H1 (cell line): ENCODE results near the gene SMAD6. TPM values are rescaled to one million over a fixed set of nuclear protein-coding genes. Genes with fewer than 3 reads are reported as not detected.

Source experiments
- CTCF ChIA-PET: fragments of 300-600 bp; sonication (Branson Sonifier 250); formaldehyde crosslinking; loops from one replicate; lab custom pipeline; 2021; ENCODE audit not compliant: partially characterized antibody; lab: Charles Lee
- POLR2A ChIA-PET: fragments of 300-600 bp; sonication (Branson Sonifier 250); formaldehyde crosslinking; loops from one replicate; lab custom pipeline; 2021; ENCODE audit warnings: inconsistent platforms; ENCODE audit not compliant: partially characterized antibody; lab: Charles Lee
- DNase-seq, 2 experiments: peaks; one replicate each; pipeline versions ENCODE4 v3.0.0 to v3.0.0-alpha.2; 2010 to 2022; ENCODE audit warnings: low spot score in 2 of 2, low read depth in 1 of 2, mixed read lengths in 1 of 2
- FAIRE-seq: peaks from 2 replicates; lab custom pipeline; 2011; peaks lifted over from hg19 to GRCh38; lab: Jason Lieb, UNC
- H2AFZ ChIP-seq: 2 replicates; pipeline ENCODE4 v1.8.1; 2012; ENCODE audit warnings: low read length, inconsistent platforms
- H2AK5ac ChIP-seq: 2 replicates; pipeline ENCODE4 v1.6.1; 2013; ENCODE audit warnings: low read depth, low read length
- H2BK120ac ChIP-seq: replicated peaks from 2 replicates; pipeline ENCODE3; 2013; ENCODE audit warnings: low read depth, low read length, inconsistent platforms
- H2BK12ac ChIP-seq: 2 replicates; pipeline ENCODE4 v1.6.1; 2013; ENCODE audit warnings: low read depth, low read length
- H2BK15ac ChIP-seq: 2 replicates; pipeline ENCODE4 v1.6.1; 2013; ENCODE audit warnings: low read length
- H2BK20ac ChIP-seq: 2 replicates; pipeline ENCODE4 v1.6.1; 2013; ENCODE audit warnings: low read length
- H2BK5ac ChIP-seq: 2 replicates; pipeline ENCODE4 v1.6.1; 2013; ENCODE audit warnings: low read depth, low read length
- H3K14ac ChIP-seq: 2 replicates; pipeline ENCODE4 v1.6.1; 2013; ENCODE audit warnings: inconsistent platforms; ENCODE audit not compliant: insufficient read length
- H3K18ac ChIP-seq: 2 replicates; pipeline ENCODE4 v1.6.1; 2013; ENCODE audit warnings: low read length; ENCODE audit errors: extremely low read depth
- H3K23ac ChIP-seq: 2 replicates; pipeline ENCODE4 v1.6.1; 2013; ENCODE audit warnings: inconsistent platforms; ENCODE audit not compliant: insufficient read length
- H3K23me2 ChIP-seq: 2 replicates; pipeline ENCODE4 v1.6.1; 2013; ENCODE audit warnings: low read depth, low read length
- H3K27ac ChIP-seq: 2 replicates; pipeline ENCODE4 v1.6.1; 2011; ENCODE audit warnings: low read depth, low read length, inconsistent platforms
- H3K27me3 ChIP-seq, 4 experiments: replicated peaks in 1 of 4; 1 replicate in 1 of 4; 2 replicates in 3 of 4; pipeline versions ENCODE4 v1.6.1 to v1.8.1; 2011 to 2013; ENCODE audit warnings: low read length in 3 of 4, mild to moderate bottlenecking in 3 of 4, inconsistent platforms in 2 of 4, mixed read lengths in 2 of 4, moderate library complexity in 1 of 4; ENCODE audit not compliant: control insufficient read depth in 3 of 4, insufficient read depth in 3 of 4; ENCODE audit errors: extremely low read depth in 1 of 4
- H3K36me3 ChIP-seq, 4 experiments: 2 replicates each; pipeline versions ENCODE4 v1.6.1 to v1.8.1; 2011 to 2013; ENCODE audit warnings: mild to moderate bottlenecking in 4 of 4, low read length in 3 of 4, moderate library complexity in 2 of 4, control low read depth in 1 of 4, inconsistent platforms in 1 of 4; ENCODE audit not compliant: insufficient read depth in 4 of 4, control insufficient read depth in 2 of 4
- H3K4ac ChIP-seq: replicated peaks from 2 replicates; pipeline ENCODE3; 2013; ENCODE audit warnings: low read length, low read depth, mixed read lengths, inconsistent platforms; ENCODE audit not compliant: insufficient read length
- H3K4me1 ChIP-seq, 4 experiments: replicated peaks in 1 of 4; 1 replicate in 1 of 4; 2 replicates in 3 of 4; pipeline versions ENCODE4 v1.6.1 to v1.8.1; 2011 to 2013; ENCODE audit warnings: low read length in 3 of 4, inconsistent platforms in 2 of 4, mixed read lengths in 1 of 4; ENCODE audit not compliant: insufficient read depth in 4 of 4, control insufficient read depth in 3 of 4
- H3K4me2 ChIP-seq, 2 experiments: 2 replicates each; pipeline versions ENCODE4 v1.6.1 to v1.8.1; 2011 to 2013; ENCODE audit warnings: low read depth in 2 of 2, low read length in 2 of 2, control low read depth in 1 of 2, inconsistent platforms in 1 of 2, mild to moderate bottlenecking in 1 of 2; ENCODE audit not compliant: insufficient read depth in 1 of 2
- H3K4me3 ChIP-seq, 4 experiments: fragments of 200-600, 300-600 bp in 1 of 4; sonication (generic), shearing (Covaris generic), sonication (Bioruptor Twin) in 1 of 4; 2 replicates each; pipeline versions ENCODE4 v1.5.1 to v1.8.1; 2011 to 2016; ENCODE audit warnings: low read length in 4 of 4, low read depth in 3 of 4, control low read depth in 2 of 4, inconsistent platforms in 2 of 4, mild to moderate bottlenecking in 2 of 4, mixed read lengths in 1 of 4, moderate library complexity in 1 of 4; ENCODE audit not compliant: insufficient read depth in 2 of 4; ENCODE audit errors: extremely low read depth in 1 of 4
- H3K56ac ChIP-seq: replicated peaks from 2 replicates; pipeline ENCODE3; 2013; ENCODE audit warnings: low read depth, mild to moderate bottlenecking, mixed read lengths, low read length, inconsistent platforms; ENCODE audit not compliant: insufficient read length
- H3K79me1 ChIP-seq: 2 replicates; pipeline ENCODE4 v1.6.1; 2013; ENCODE audit warnings: low read depth, low read length, control low read depth
- H3K79me2 ChIP-seq, 2 experiments: 2 replicates each; pipeline versions ENCODE4 v1.6.1 to v1.8.1; 2012 to 2013; ENCODE audit warnings: low read length in 2 of 2, mild to moderate bottlenecking in 2 of 2, inconsistent platforms in 1 of 2; ENCODE audit not compliant: insufficient read depth in 2 of 2, control insufficient read depth in 1 of 2
- H3K9ac ChIP-seq, 4 experiments: replicated peaks in 1 of 4; 1 replicate in 1 of 4; 2 replicates in 3 of 4; pipeline versions ENCODE4 v1.6.1 to v1.8.1; 2011 to 2013; ENCODE audit warnings: low read depth in 3 of 4, low read length in 3 of 4, control low read depth in 2 of 4, mild to moderate bottlenecking in 2 of 4, moderate library complexity in 2 of 4, inconsistent platforms in 1 of 4; ENCODE audit errors: extremely low read depth in 1 of 4
- H3K9me3 ChIP-seq, 2 experiments: 2 replicates each; pipeline versions ENCODE4 v1.6.1 to v1.8.1; 2012 to 2013; ENCODE audit warnings: mild to moderate bottlenecking in 2 of 2, moderate library complexity in 2 of 2, control low read depth in 1 of 2, inconsistent platforms in 1 of 2, low read depth in 1 of 2, low read length in 1 of 2, mixed read lengths in 1 of 2; ENCODE audit not compliant: insufficient read depth in 2 of 2
- H4K20me1 ChIP-seq, 2 experiments: replicated peaks in 1 of 2; 2 replicates each; pipeline versions ENCODE3 to v1.8.1; 2011 to 2013; ENCODE audit warnings: inconsistent platforms in 2 of 2, low read length in 2 of 2, mild to moderate bottlenecking in 1 of 2; ENCODE audit not compliant: insufficient read depth in 2 of 2, control insufficient read depth in 1 of 2
- H4K5ac ChIP-seq: 2 replicates; pipeline ENCODE4 v1.6.1; 2013; ENCODE audit warnings: low read length, low read depth, mixed read lengths, inconsistent platforms; ENCODE audit not compliant: insufficient read length
- H4K8ac ChIP-seq: 2 replicates; pipeline ENCODE4 v1.8.0; 2013; ENCODE audit warnings: mild to moderate bottlenecking, moderate library complexity, low read length, inconsistent platforms; ENCODE audit not compliant: insufficient read depth; ENCODE audit errors: extremely low read depth
- H4K91ac ChIP-seq: replicated peaks from 2 replicates; pipeline ENCODE3; 2013; ENCODE audit warnings: low read length, mixed read lengths, inconsistent platforms; ENCODE audit not compliant: insufficient read length
- ATF3 ChIP-seq: IDR thresholded peaks from 2 replicates; pipeline ENCODE4 v1.6.1; 2011; ENCODE audit warnings: low read depth, mild to moderate bottlenecking, low read length; ENCODE audit not compliant: insufficient read depth
- NANOG ChIP-seq: IDR thresholded peaks from 2 replicates; pipeline ENCODE4 v1.6.1; 2011; ENCODE audit warnings: low read length, low read depth, mild to moderate bottlenecking, inconsistent platforms; ENCODE audit not compliant: insufficient read depth, poor library complexity, severe bottlenecking
- POLR2AphosphoS5 ChIP-seq: IDR thresholded peaks from 2 replicates; pipeline ENCODE4 v1.6.1; 2011; ENCODE audit warnings: low read depth, low read length
- RAD21 ChIP-seq, 2 experiments: IDR thresholded peaks in 1 of 2; conservative IDR thresholded peaks in 1 of 2; 2 replicates each; pipeline ENCODE4 v1.6.1; 2011; ENCODE audit warnings: low read depth in 2 of 2, low read length in 2 of 2, improper control_type of control experiment in 1 of 2, inconsistent platforms in 1 of 2, mild to moderate bottlenecking in 1 of 2, moderate library complexity in 1 of 2
- RNF2 ChIP-seq: fragments of 200-900, 300-1000 bp; sonication (generic); IDR thresholded peaks from 2 replicates; pipeline ENCODE4 v1.7.1; 2016; ENCODE audit warnings: borderline replicate concordance, low read depth, mild to moderate bottlenecking, antibody characterized with exemption, low read length; ENCODE audit not compliant: poor library complexity, severe bottlenecking; ENCODE audit errors: missing control alignments
- RXRA ChIP-seq: IDR thresholded peaks from 2 replicates; pipeline ENCODE4 v1.6.1; 2011; ENCODE audit warnings: low read depth, mild to moderate bottlenecking, low read length, moderate library complexity; ENCODE audit not compliant: insufficient read depth
- SP2 ChIP-seq: IDR thresholded peaks from 2 replicates; pipeline ENCODE4 v1.6.1; 2012; ENCODE audit warnings: mild to moderate bottlenecking, low read length, inconsistent platforms
- TBP ChIP-seq: IDR thresholded peaks from 2 replicates; pipeline ENCODE4 v1.6.1; 2011; ENCODE audit warnings: low read depth, low read length, improper control_type of control experiment
- TEAD4 ChIP-seq: IDR thresholded peaks from 2 replicates; pipeline ENCODE4 v1.6.1; 2012; ENCODE audit warnings: low read depth, low read length, inconsistent platforms, mixed read lengths
- ZNF274 ChIP-seq: IDR thresholded peaks from 2 replicates; pipeline ENCODE4 v1.7.0; 2012; ENCODE audit warnings: low read length, borderline replicate concordance; ENCODE audit errors: extremely low read depth
- WGBS, 2 experiments: shearing (Covaris generic) in 1 of 2; methylation state at CpG; one replicate each; pipeline versions ENCODE4 v1.1.6 to v1.1.7; 2013 to 2015; ENCODE audit warnings: low lambda C conversion rate in 2 of 2, mixed read lengths in 2 of 2, inconsistent platforms in 1 of 2, low coverage in 1 of 2, missing lambda C conversion rate in 1 of 2; ENCODE audit not compliant: insufficient replicate concordance in 2 of 2, insufficient coverage in 1 of 2, insufficient read length in 1 of 2; ENCODE audit errors: extremely low coverage in 1 of 2, missing lambda C conversion rate in 1 of 2; 5-methylcytosine and 5-hydroxymethylcytosine counted together
- polyA plus RNA-seq, 7 experiments: library from polyadenylated mRNA; depleted of rRNA in 3 of 7; stranded (reverse) in 5 of 7; unstranded in 2 of 7; fragments of >200 nt in 5 of 7; fragments of 200-250 nt in 2 of 7; gene quantifications; 1 replicate in 5 of 7; 2 replicates in 1 of 7; 4 replicates in 1 of 7; pipeline versions ENCODE4 v1.2.1 to v1.2.3, GENCODE V29; 2011 to 2013; ENCODE audit warnings: missing spikeins in 2 of 7, mixed read lengths in 2 of 7
- total RNA-seq: library from RNA; stranded (reverse); fragmentation: NEBNext Ultra II Directional; extraction: Animal tissue kit (Norgen Biotek cat#: 25700); gene quantifications from 2 replicates; pipeline ENCODE4 v1.2.1, GENCODE V29; 2021

SMAD6 gene
- total and polyA plus RNA-seq, 2 of the 8 experiments (the other 6 are each of a cell fraction or from before 2014, with no cell fraction given) = 1.8 to 7.0 TPM

GRCh38 chr15:66737243-66738010 lies 35.4 kb downstream of the SMAD6 start:
- Histone ChIP-seq H3K14ac (no peak overlapping the region), H3K4ac (no peak overlapping the region), H3K36me3 (no peaks in the 10 kb centered on the region), H3K9ac (no peak overlapping the region), H3K56ac (no peak overlapping the region), H3K27me3 (no peaks in the 10 kb centered on the region), H4K91ac (no peak overlapping the region), H4K8ac (no peak overlapping the region; the same call in 1 of the 2 replicates), H2BK15ac (no peak overlapping the region), H2BK120ac (no peak overlapping the region), H2BK20ac (no peak overlapping the region), H3K4me2 (no peak overlapping the region), H2AK5ac (no peak overlapping the region), H4K5ac (no peak overlapping the region), H3K4me1 (peaks cover 0 to 5% (median 0%) of the 10 kb centered on the region in 4 experiments; a peak in 2 of 7 replicates), H3K23ac (no peak overlapping the region), H4K20me1 (peaks cover 0 to 2% of the 10 kb centered on the region in 2 experiments), H2BK5ac (no peak overlapping the region), H2AFZ (no peak overlapping the region), H3K79me1 (0 out of 2 replicates have a peak, but pooled peaks cover 2% of the 10 kb centered on the region), H3K23me2 (no peaks in the 10 kb centered on the region), H3K18ac (no peak overlapping the region), H3K79me2 (no peaks in the 10 kb centered on the region), H3K4me3 (no peak overlapping the region), H3K9me3 (no peaks in the 10 kb centered on the region), H2BK12ac (no peak overlapping the region), H3K27ac (no peak overlapping the region)
- WGBS, 2 experiments = 93% methylated on average over 11 of the region's 11 CpGs; no CpG with 5 or more reads in 1 of the 2 experiments
- no peak for FAIRE-seq
- DNase-seq = no peak
- ChIA-PET POLR2A (no interaction called here), CTCF (interaction anchor here (0.6 to 6.0 kb wide), 10 partner anchors 9 to 152 kb away, joined by 3 to 27 read pairs (median 3); no protein-coding TSS in a partner anchor)
- TF ChIP-seq RAD21 (IDR thresholded peaks at IDR 0.05 in 1 of 2, conservative IDR thresholded peaks at IDR 0.05 in 1 of 2; ENCODE audit: low read depth in 2 of 2, low read length in 2 of 2) (no peak), NANOG (no peak), SP2 (no peak), ZNF274 (no peak), TBP (no peak), POLR2AphosphoS5 (no peak), RXRA (no peak), TEAD4 (no peak), ATF3 (no peak), RNF2 (no peak)
